Neural cell (in vitro differentiated cells): ENCODE measurements around the gene GUCY1A2. TPM values are rescaled to one million over a fixed set of nuclear protein-coding genes. Genes with fewer than 3 reads are reported as not detected.

Source experiments
- H2AFZ ChIP-seq: fragments of 200-600, 300-800 bp; sonication (generic), shearing (Covaris generic); 2 replicates; pipeline ENCODE4 v1.6.0; 2014; ENCODE audit warnings: low read depth, mild to moderate bottlenecking, antibody characterized with exemption, low read length, moderate library complexity
- H3F3A ChIP-seq: fragments of 200-600 bp; shearing (Covaris generic); 2 replicates; pipeline ENCODE4 v1.6.1; 2016; ENCODE audit warnings: mild to moderate bottlenecking, moderate library complexity, mixed read lengths, antibody characterized with exemption, low read length; ENCODE audit not compliant: insufficient read depth, poor library complexity, severe bottlenecking
- H3K27ac ChIP-seq: fragments of 200-600, 300-800 bp; sonication (generic), shearing (Covaris generic); 2 replicates; pipeline ENCODE4 v1.5.1; 2014; ENCODE audit warnings: mild to moderate bottlenecking, low read length, moderate library complexity
- H3K27me3 ChIP-seq: fragments of 300-800, 200-600 bp; sonication (generic), shearing (Covaris generic); 2 replicates; pipeline ENCODE4 v1.6.0; 2014; ENCODE audit warnings: mild to moderate bottlenecking, low read depth, low read length, moderate library complexity; ENCODE audit not compliant: insufficient read depth
- H3K36me3 ChIP-seq: fragments of 300-800, 200-600 bp; sonication (generic), shearing (Covaris generic); 2 replicates; pipeline ENCODE4 v1.5.1; 2014; ENCODE audit warnings: mild to moderate bottlenecking, antibody characterized with exemption, low read length, moderate library complexity; ENCODE audit not compliant: insufficient read depth
- H3K4me2 ChIP-seq: fragments of 300-800, 200-600 bp; sonication (generic), shearing (Covaris generic); 2 replicates; pipeline ENCODE4 v1.6.0; 2014; ENCODE audit warnings: mild to moderate bottlenecking, low read length
- H3K4me3 ChIP-seq: fragments of 300-800, 200-600 bp; sonication (generic), shearing (Covaris generic); 2 replicates; pipeline ENCODE4 v1.5.1; 2014; ENCODE audit warnings: mild to moderate bottlenecking, low read length, moderate library complexity
- H3K79me2 ChIP-seq: fragments of 200-600 bp; shearing (Covaris generic); replicated peaks from 2 replicates; pipeline ENCODE4 v1.6.0; 2014; ENCODE audit warnings: mild to moderate bottlenecking, low read length, moderate library complexity; ENCODE audit not compliant: insufficient read depth
- H3K9ac ChIP-seq: fragments of 300-800, 200-600 bp; sonication (generic), shearing (Covaris generic); 2 replicates; pipeline ENCODE4 v1.6.1; 2016; ENCODE audit warnings: mild to moderate bottlenecking, low read length, mixed read lengths
- H3K9me2 ChIP-seq: fragments of 200-600 bp; shearing (Covaris generic); 2 replicates; pipeline ENCODE4 v1.6.1; 2016; ENCODE audit warnings: mild to moderate bottlenecking, low read length, mixed read lengths; ENCODE audit not compliant: insufficient read depth
- H3K9me3 ChIP-seq: fragments of 200-600, 300-800 bp; sonication (generic), shearing (Covaris generic); 2 replicates; pipeline ENCODE4 v1.6.1; 2016; ENCODE audit warnings: mild to moderate bottlenecking, mixed run types, low read length, moderate library complexity, mixed read lengths
- H4K20me1 ChIP-seq: fragments of 200-600 bp; shearing (Covaris generic); 2 replicates; pipeline ENCODE4 v1.6.1; 2016; ENCODE audit warnings: mild to moderate bottlenecking, mixed run types; ENCODE audit not compliant: insufficient read depth
- EP300 ChIP-seq: fragments of 450-650 bp; conservative IDR thresholded peaks from 2 replicates; pipeline ENCODE4 v1.6.1; 2014; ENCODE audit warnings: antibody characterized with exemption, mild to moderate bottlenecking, moderate library complexity; ENCODE audit not compliant: poor library complexity, severe bottlenecking
- EZH2 ChIP-seq: fragments of 200-600, 300-800 bp; shearing (Covaris generic), sonication (generic); IDR thresholded peaks from 2 replicates; pipeline ENCODE4 v1.6.1; 2014; ENCODE audit warnings: antibody characterized with exemption, low read length, borderline replicate concordance, mild to moderate bottlenecking; ENCODE audit not compliant: insufficient read depth, poor library complexity, severe bottlenecking
- MXI1 ChIP-seq: fragments of 450-650 bp; conservative IDR thresholded peaks from 2 replicates; pipeline ENCODE4 v1.6.1; 2014; ENCODE audit warnings: antibody characterized with exemption, mild to moderate bottlenecking; ENCODE audit not compliant: poor library complexity, severe bottlenecking
- POLR2AphosphoS5 ChIP-seq: IDR thresholded peaks from 2 replicates; pipeline ENCODE4 v1.6.1; 2012
- RAD21 ChIP-seq: fragments of 450-650 bp; conservative IDR thresholded peaks from 2 replicates; pipeline ENCODE4 v1.6.1; 2014; ENCODE audit warnings: antibody characterized with exemption, mild to moderate bottlenecking, moderate library complexity
- REST ChIP-seq: IDR thresholded peaks from 2 replicates; pipeline ENCODE4 v1.6.1; 2012; ENCODE audit warnings: borderline replicate concordance
- SMC3 ChIP-seq: fragments of 450-650 bp; conservative IDR thresholded peaks from 2 replicates; pipeline ENCODE4 v1.6.1; 2014; ENCODE audit warnings: antibody characterized with exemption, mild to moderate bottlenecking, moderate library complexity; ENCODE audit not compliant: poor library complexity
- TAF1 ChIP-seq: IDR thresholded peaks from 2 replicates; pipeline ENCODE4 v1.6.1; 2012; ENCODE audit warnings: low read depth
- polyA plus RNA-seq: library from polyadenylated mRNA; depleted of rRNA; stranded (reverse); fragments of >200 nt; gene quantifications from 2 replicates; pipeline ENCODE4 v1.2.3, GENCODE V29; 2014
- TF ChIP-seq, protein P1 (sequence below): fragments of 450-650 bp; IDR thresholded peaks from 2 replicates; pipeline ENCODE4 v1.5.1; 2014; ENCODE audit warnings: antibody characterized with exemption, mild to moderate bottlenecking, moderate library complexity; ENCODE audit not compliant: poor library complexity, severe bottlenecking

Gene GUCY1A2
- polyA plus RNA-seq, 1 donor from 2014 or later = 5.1 TPM

- Histone ChIP-seq H3K4me3 (no peak overlapping the region), H4K20me1 (no peaks in the 10 kb centered on the region), H3K9me3 (no peaks in the 10 kb centered on the region), H3K36me3 (no peaks in the 10 kb centered on the region), H3K27ac (no peak overlapping the region), H2AFZ (no peak overlapping the region), H3K9me2 (no peaks in the 10 kb centered on the region), H3F3A (no peaks in the 10 kb centered on the region), H3K27me3 (no peaks in the 10 kb centered on the region), H3K9ac (no peak overlapping the region), H3K79me2 (no peaks in the 10 kb centered on the region), H3K4me2 (no peak overlapping the region)
- TF ChIP-seq EP300 = no peak
- no peak for TF ChIP-seq MXI1
- no peak for TF ChIP-seq RAD21
- no peak for TF ChIP-seq EZH2
- TF ChIP-seq POLR2AphosphoS5 = no peak
- no peak for TF ChIP-seq REST
- no peak for TF ChIP-seq SMC3
- TF ChIP-seq TAF1 = no peak
- TF ChIP-seq, protein P1, sequence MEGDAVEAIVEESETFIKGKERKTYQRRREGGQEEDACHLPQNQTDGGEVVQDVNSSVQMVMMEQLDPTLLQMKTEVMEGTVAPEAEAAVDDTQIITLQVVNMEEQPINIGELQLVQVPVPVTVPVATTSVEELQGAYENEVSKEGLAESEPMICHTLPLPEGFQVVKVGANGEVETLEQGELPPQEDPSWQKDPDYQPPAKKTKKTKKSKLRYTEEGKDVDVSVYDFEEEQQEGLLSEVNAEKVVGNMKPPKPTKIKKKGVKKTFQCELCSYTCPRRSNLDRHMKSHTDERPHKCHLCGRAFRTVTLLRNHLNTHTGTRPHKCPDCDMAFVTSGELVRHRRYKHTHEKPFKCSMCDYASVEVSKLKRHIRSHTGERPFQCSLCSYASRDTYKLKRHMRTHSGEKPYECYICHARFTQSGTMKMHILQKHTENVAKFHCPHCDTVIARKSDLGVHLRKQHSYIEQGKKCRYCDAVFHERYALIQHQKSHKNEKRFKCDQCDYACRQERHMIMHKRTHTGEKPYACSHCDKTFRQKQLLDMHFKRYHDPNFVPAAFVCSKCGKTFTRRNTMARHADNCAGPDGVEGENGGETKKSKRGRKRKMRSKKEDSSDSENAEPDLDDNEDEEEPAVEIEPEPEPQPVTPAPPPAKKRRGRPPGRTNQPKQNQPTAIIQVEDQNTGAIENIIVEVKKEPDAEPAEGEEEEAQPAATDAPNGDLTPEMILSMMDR = no peak
Observed at GRCh38 chr11:106872246-106872645, 146.0 kb downstream of the GUCY1A2 start.

- Histone ChIP-seq H3K4me3 (no peak overlapping the region), H3K9ac (no peak overlapping the region), H3K9me3 (no peaks in the 10 kb centered on the region), H3K27ac (no peak overlapping the region), H3K4me2 (no peak overlapping the region), H3F3A (no peaks in the 10 kb centered on the region), H3K36me3 (no peaks in the 10 kb centered on the region), H4K20me1 (no peaks in the 10 kb centered on the region), H3K9me2 (no peaks in the 10 kb centered on the region), H3K27me3 (no peaks in the 10 kb centered on the region), H2AFZ (no peak overlapping the region), H3K79me2 (no peaks in the 10 kb centered on the region)
- TF ChIP-seq MXI1 (no peak), EP300 (no peak), TAF1 (no peak), RAD21 (no peak), POLR2AphosphoS5 (no peak), SMC3 (no peak), REST (no peak), EZH2 (no peak)
- TF ChIP-seq, protein P1 = no peak
Observed at GRCh38 chr11:106858200-106858599, 160.1 kb downstream of the GUCY1A2 start.
